SK-N-MC (cell line): ENCODE data around the gene PRR7.

Experiments
- DNase-seq: peaks from one replicate; pipeline ENCODE4 v3.0.0-alpha.2; 2011; ENCODE audit warnings: low read depth, low spot score
- H3K27ac ChIP-seq: fragments of 200-600 bp; sonication (generic); 2 replicates; pipeline ENCODE4 v1.5.1; 2016; ENCODE audit warnings: mixed run types
- H3K36me3 ChIP-seq: fragments of 200-600 bp; sonication (generic); 2 replicates; pipeline ENCODE4 v1.6.1; 2017; ENCODE audit warnings: antibody characterized with exemption, low read length, mixed read lengths; ENCODE audit not compliant: insufficient read depth
- H3K4me3 ChIP-seq: fragments of 200-600 bp; sonication (generic); 2 replicates; pipeline ENCODE4 v1.5.1; 2016
- H3K9ac ChIP-seq: fragments of 200-600 bp; sonication (generic); 2 replicates; pipeline ENCODE4 v1.8.0; 2017; ENCODE audit warnings: mixed run types, mixed read lengths; ENCODE audit not compliant: insufficient read length
- H3K9me3 ChIP-seq: fragments of 200-600 bp; sonication (generic); 2 replicates; pipeline ENCODE4 v1.6.1; 2017; ENCODE audit warnings: low read depth, mild to moderate bottlenecking, antibody characterized with exemption, low read length, moderate library complexity, mixed read lengths
- EZH2 ChIP-seq: fragments of 200-600 bp; sonication (generic); IDR thresholded peaks from one replicate; pipeline ENCODE4 v1.6.1; 2017; ENCODE audit warnings: antibody characterized with exemption
- FOXP2 ChIP-seq: optimal IDR thresholded peaks from 2 replicates; pipeline ENCODE3; 2011; ENCODE audit warnings: mild to moderate bottlenecking, moderate library complexity; ENCODE audit not compliant: insufficient read depth; ENCODE audit errors: extremely low read length, control extremely low read depth
- POLR2AphosphoS5 ChIP-seq: IDR thresholded peaks from 2 replicates; pipeline ENCODE4 v1.6.1; 2012; ENCODE audit warnings: mild to moderate bottlenecking, low read depth, low read length, borderline replicate concordance

PRR7 gene, protein sequence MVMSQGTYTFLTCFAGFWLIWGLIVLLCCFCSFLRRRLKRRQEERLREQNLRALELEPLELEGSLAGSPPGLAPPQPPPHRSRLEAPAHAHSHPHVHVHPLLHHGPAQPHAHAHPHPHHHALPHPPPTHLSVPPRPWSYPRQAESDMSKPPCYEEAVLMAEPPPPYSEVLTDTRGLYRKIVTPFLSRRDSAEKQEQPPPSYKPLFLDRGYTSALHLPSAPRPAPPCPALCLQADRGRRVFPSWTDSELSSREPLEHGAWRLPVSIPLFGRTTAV

DNA sequence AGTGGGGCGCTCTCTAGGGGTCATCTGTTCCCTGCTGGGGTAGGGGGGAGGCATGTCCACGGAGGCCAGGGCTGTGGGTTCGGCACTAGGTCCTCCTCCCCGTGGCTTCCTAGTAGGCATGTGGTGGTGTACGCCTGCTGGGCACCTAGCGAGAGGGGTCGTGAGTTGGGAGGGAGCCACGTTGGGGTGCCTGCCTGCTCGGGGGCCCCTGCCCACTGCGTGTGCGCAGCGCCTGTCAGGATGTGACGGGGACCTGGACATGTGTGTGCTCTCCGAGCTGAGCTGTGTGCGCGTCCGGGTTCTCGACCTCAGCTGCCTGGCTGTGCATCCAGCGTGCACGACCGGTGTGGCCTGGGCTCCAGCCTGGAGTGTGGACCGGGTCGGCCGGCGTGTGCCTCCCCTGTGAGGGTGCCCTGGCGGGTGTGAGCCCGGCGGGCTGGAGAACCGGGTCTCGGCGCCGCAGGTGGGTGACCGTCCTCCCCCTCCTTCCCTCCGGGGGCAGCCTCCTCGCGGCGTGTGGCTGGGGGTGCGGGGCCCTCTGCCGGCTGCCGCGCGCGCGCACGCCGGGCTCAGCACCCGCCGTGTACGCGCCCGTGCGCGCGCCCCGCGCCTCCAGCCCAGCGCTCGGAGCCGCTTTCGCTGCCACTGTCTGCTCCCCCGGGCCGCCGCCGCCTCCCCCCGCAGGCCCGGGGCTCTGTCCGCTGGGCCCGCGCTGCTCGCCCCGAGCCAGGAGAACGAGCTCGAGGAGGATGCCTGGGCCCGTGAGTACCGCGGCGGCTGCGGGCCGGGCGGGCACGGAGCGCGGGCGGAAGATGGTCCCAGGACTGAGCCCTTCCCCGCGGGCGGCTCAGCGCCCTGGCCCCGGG lies at the start of gene PRR7:
Gene PRR7 (plus strand): TSS at position 615 of the 866 bp plus-strand sequence. CDS start 8,254 bp downstream, outside the sequence.
- Histone ChIP-seq H3K9me3 (no peaks in the 10 kb centered on the region), H3K9ac (peak within 1 kb of the TSS; percentile 70), H3K27ac (no peak within 1 kb of the TSS), H3K36me3 (no peaks in the 10 kb centered on the region), H3K4me3 (peak within 1 kb of the TSS; percentile 88)
- TF ChIP-seq EZH2, result no peak
- no peak for TF ChIP-seq FOXP2
- peak; percentile 41; the same call in 1 of the 2 replicates for TF ChIP-seq POLR2AphosphoS5
- DNase-seq, result no peak

DNA sequence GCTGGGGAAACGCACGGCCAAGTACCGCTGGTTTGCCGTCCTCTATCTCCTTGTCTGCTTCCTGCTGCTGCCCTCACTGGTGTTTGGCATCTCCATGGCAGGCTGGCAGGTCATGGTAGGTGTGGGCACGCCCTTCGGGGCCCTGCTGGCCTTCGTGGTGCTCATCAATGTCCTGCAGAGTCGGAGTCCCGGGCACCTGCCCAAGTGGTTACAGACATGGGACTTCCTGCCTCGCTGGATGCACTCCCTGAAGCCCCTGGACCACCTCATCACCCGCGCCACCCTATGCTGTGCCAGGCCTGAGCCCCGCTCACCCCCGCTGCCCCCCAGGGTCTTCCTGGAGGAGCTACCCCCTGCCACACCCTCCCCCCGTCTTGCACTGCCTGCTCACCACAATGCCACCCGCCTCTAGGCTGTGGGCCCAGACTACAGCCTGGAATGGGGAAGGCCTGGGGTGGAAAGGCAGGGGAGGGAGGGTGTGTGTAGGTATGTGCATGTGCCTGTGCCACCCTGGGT lies 48.7 kb upstream of the PRR7 start:
- TF ChIP-seq POLR2AphosphoS5 (no peak), EZH2 (no peak), FOXP2 (no peak)
- no peak for DNase-seq

DNA sequence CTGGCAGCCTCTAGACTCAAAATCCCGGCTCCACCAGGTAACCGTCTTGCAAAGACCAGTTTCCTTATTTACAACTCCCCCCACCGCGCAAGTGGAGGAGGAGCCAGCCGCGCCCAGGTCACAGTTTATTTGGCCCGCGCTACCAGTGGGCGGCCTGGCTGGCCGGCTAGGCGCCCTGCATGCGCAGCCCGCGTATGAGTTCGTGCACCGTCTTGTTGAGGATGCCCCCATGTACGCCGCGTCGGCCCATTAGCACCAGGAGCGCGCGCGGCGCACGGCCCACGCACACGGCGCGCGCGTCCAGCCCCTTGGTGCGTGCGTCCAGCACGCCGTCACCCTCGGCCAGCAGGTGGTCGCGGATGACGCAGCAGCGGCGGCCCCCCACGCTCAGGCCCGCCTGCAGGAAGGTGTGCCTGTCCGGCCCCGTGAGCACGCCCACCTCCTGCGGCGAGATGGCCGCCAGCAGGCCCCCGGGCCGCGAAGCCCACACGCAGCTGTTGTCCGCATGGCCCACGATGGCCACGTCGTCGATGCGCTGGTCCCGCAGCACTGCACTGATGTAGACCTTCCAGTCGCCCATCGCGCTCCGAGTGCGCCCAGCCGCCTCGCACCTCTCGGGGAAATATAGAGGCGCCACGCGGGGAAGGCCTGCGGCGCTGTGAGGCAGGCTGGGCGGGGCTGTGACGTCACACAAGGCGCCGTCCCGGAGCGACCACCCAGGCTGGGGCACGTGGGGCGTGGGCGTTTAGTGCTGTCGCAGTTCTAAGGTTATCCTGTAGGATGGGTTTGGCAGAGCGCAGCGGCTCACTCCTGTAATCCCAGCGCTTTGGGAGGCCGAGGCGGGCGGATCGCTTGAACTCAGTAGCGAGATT lies 46.4 kb upstream of the PRR7 start, which contains the start of gene PFN3:
Gene PFN3 (minus strand): TSS at position 665 of the 872 bp plus-strand sequence. CDS start 85 bp downstream, at position 580.
- Histone ChIP-seq H3K9me3 (no peaks in the 10 kb centered on the region), H3K36me3 (no peaks in the 10 kb centered on the region), H3K27ac (no peak within 1 kb of the TSS), H3K4me3 (no peak within 1 kb of the TSS), H3K9ac (no peak within 1 kb of the TSS)
- no peak for TF ChIP-seq POLR2AphosphoS5
- TF ChIP-seq FOXP2, result no peak
- no peak for TF ChIP-seq EZH2
- DNase-seq, result no peak

More for the DNA sequence above, 48.7 kb upstream of the PRR7 start:
- Histone ChIP-seq H3K36me3 (no peaks in the 10 kb centered on the region), H3K4me3 (no peak overlapping the region), H3K9me3 (no peaks in the 10 kb centered on the region), H3K27ac (no peak overlapping the region), H3K9ac (no peak overlapping the region)

DNA sequence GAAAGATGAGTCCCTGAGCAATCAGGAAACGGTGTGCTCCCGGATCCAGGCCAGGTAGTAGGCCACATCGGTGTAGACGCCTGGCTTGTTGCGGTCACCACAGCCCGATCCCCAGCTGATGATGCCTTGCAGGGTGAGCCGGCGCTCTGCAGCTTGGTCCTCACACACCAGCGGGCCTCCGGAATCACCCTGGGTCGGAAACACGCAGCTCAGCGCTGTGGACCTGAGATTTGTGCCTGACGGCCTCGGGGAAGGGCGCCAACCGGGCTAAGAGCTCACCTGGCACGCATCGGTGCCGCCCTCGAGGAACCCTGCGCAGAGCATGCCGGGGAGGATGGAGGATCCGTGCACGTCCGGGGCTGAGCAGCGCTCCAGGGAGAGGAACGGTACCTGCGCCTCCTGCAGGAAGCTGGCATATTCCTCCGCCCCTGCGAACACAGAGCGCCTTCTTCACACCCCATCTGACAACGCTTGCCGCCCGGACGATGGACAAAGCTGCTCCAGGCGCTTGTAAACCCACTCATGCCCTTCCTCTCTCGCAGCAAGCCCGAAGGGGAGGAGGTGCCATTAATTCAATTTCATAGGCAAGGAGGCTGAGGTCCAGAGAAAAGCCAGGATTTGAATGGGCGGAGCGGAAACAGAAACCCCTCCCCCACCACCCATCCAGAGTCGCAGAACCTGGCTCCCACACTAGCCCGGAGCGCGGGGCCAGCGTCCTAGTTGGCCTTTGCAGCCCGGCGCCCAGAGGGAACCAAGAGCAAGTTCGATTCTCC lies 44.2 kb upstream of the PRR7 start:
- no peak overlapping the region for H3K9ac ChIP-seq
- no peaks in the 10 kb centered on the region for H3K9me3 ChIP-seq
- peak overlapping the region; percentile 78 for H3K4me3 ChIP-seq
- no peak for DNase-seq
- TF ChIP-seq EZH2 (no peak), FOXP2 (no peak), POLR2AphosphoS5 (no peak)
- H3K27ac ChIP-seq, result no peak overlapping the region
- H3K36me3 ChIP-seq, result no peaks in the 10 kb centered on the region

DNA sequence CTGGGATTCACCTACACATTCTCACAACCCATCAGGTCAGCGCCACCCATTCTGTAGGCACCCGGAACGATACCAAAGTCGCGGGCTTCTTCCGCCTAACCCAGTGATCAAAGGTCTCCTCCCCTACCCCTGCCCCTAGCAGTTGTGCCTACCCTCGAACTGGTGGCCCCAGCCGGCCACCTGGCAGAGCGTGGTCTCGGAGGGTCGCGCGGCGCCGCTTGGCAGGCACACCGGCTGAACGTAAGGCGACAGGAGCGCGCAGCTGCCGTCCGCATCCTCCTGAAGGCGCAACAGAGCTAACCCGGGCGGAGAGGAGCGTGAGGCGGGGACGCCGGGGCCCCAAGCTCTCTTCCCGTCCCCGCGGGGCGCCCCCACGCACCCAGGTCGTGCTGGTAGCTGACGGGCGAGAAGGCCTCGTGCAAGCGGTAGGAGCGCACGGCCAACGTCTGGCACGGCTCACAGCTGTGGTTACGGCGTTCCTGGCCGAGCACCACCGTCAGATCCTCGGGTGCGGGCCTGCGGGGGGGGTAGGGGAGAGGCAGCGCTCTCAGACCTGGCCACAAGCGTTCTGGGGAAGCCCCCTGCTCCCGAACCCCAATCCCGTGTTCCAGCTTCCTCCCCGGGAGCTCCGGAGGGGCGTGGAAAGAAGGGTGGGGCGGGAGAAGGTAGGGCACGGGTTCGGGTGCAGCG lies 43.4 kb upstream of the PRR7 start:
- Histone ChIP-seq H3K36me3 (no peaks in the 10 kb centered on the region), H3K4me3 (peak overlapping the region; percentile 78), H3K9me3 (no peaks in the 10 kb centered on the region), H3K27ac (no peak overlapping the region), H3K9ac (no peak overlapping the region)
- DNase-seq, result no peak
- TF ChIP-seq POLR2AphosphoS5 (no peak), FOXP2 (no peak), EZH2 (no peak)

DNA sequence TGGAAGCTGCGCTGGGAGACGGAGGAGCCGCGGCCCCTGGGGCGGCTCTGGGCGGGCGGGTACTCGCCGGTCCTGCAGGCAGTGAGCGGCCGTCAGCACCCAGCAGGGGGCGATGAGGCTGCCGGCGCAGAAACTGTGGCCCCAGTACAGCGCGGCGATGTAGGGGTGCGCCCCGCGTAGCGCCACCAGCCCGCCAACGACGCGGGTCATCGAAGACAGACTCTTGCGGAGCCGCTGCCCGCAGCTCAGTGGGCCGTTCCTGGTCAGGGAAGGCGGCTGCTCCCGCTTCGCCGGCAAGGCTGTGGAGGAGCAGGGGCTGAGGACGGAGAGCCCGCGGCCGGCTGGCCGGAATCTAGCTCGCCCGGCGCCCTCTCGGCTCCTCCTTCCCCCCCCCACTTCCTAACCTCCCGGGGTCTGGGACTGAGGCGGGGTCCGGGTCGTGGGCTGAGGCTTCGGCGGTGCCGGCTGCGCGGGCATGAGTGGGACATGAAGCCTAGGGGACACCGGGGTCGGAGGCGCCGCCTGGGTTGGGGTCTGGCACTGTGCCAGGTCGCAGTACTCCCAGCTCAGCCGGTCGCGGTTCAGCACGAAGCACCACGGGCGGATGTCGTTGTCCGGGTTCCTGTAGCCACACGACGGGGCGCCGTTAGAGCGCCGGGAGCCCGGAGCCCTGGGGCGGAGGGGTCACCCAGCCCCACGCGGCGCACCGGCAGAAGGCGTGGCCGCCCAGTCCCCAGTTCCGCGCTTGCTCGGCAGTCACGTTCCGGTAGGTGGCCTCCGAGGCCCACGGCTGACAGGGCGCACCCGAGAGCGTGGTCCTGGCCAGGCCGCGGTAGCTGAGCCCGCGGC lies 42.6 kb upstream of the PRR7 start:
- H3K27ac ChIP-seq, result no peak overlapping the region
- no peak for TF ChIP-seq EZH2
- no peak for TF ChIP-seq FOXP2
- no peak for TF ChIP-seq POLR2AphosphoS5

More for the DNA sequence above, 42.6 kb upstream of the PRR7 start:
- no peak for DNase-seq
- Histone ChIP-seq H3K9ac (no peak overlapping the region), H3K36me3 (no peaks in the 10 kb centered on the region), H3K4me3 (peak overlapping the region; percentile 78), H3K9me3 (no peaks in the 10 kb centered on the region)
